GM23338 (cell line): ENCODE measurements around the gene SETDB1. TPM values are rescaled to one million over a fixed set of nuclear protein-coding genes. Genes with fewer than 3 reads are reported as not detected.

ENCODE experiments used
- ATAC-seq: fragments of 200-7000 bp; cut with Tn5 transposase; 3 replicates; pipeline ENCODE4 v1.9.1; 2020
- DNase-seq: peaks from one replicate; pipeline ENCODE4 v3.0.0-alpha.2; 2015; ENCODE audit warnings: low spot score
- H2AFZ ChIP-seq: fragments of 200-600 bp; sonication (generic); 2 replicates; pipeline ENCODE4 v1.8.0; 2016; ENCODE audit warnings: antibody characterized with exemption, mild to moderate bottlenecking, moderate library complexity
- H3F3A ChIP-seq: fragments of 200-600 bp; sonication (generic); replicated peaks from 2 replicates; pipeline ENCODE4 v1.8.0; 2017; ENCODE audit warnings: antibody characterized with exemption, mixed run types, low read depth
- H3K27ac ChIP-seq: fragments of 200-600 bp; sonication (generic); 2 replicates; pipeline ENCODE4 v1.6.1; 2016; ENCODE audit warnings: low read depth
- H3K27me3 ChIP-seq: fragments of 200-600 bp; sonication (generic); 2 replicates; pipeline ENCODE4 v1.8.0; 2016; ENCODE audit warnings: mild to moderate bottlenecking, mixed run types, moderate library complexity; ENCODE audit not compliant: insufficient read depth
- H3K36me3 ChIP-seq: fragments of 200-600 bp; sonication (generic); 2 replicates; pipeline ENCODE4 v1.8.0; 2016; ENCODE audit warnings: mild to moderate bottlenecking; ENCODE audit not compliant: insufficient read depth
- H3K4me1 ChIP-seq: fragments of 200-600 bp; sonication (generic); 2 replicates; pipeline ENCODE4 v1.8.0; 2016; ENCODE audit warnings: mild to moderate bottlenecking, moderate library complexity; ENCODE audit not compliant: insufficient read depth
- H3K4me2 ChIP-seq: fragments of 200-600 bp; sonication (generic); 2 replicates; pipeline ENCODE4 v1.7.1; 2017; ENCODE audit warnings: mixed run types
- H3K4me3 ChIP-seq: fragments of 200-600 bp; sonication (generic); 2 replicates; pipeline ENCODE4 v1.6.1; 2016; ENCODE audit warnings: mixed run types
- H3K79me2 ChIP-seq: fragments of 200-600 bp; sonication (generic); replicated peaks from 2 replicates; pipeline ENCODE4 v1.8.0; 2017; ENCODE audit warnings: mild to moderate bottlenecking; ENCODE audit not compliant: insufficient read depth
- H3K9me2 ChIP-seq: fragments of 200-600 bp; sonication (generic); 2 replicates; pipeline ENCODE4 v1.8.0; 2017; ENCODE audit not compliant: insufficient read depth
- H4K20me1 ChIP-seq: fragments of 200-600 bp; sonication (generic); replicated peaks from 2 replicates; pipeline ENCODE4 v1.8.0; 2017; ENCODE audit warnings: mild to moderate bottlenecking; ENCODE audit not compliant: insufficient read depth
- H3K27ac Mint-ChIP-seq: 2 replicates; pipeline ENCODE4 v1.8.0; 2020; ENCODE audit warnings: inconsistent platforms, mild to moderate bottlenecking, moderate library complexity, mixed read lengths
- H3K27me3 Mint-ChIP-seq: 3 replicates; pipeline ENCODE4 v1.8.0; 2022; ENCODE audit warnings: low read depth, mild to moderate bottlenecking, moderate library complexity, mixed read lengths, inconsistent platforms; ENCODE audit not compliant: insufficient read depth, poor library complexity
- H3K36me3 Mint-ChIP-seq: 3 replicates; pipeline ENCODE4 v1.8.0; 2021; ENCODE audit warnings: low read depth, mild to moderate bottlenecking, inconsistent platforms, moderate library complexity, mixed read lengths
- H3K4me1 Mint-ChIP-seq: 3 replicates; pipeline ENCODE4 v1.8.0; 2020; ENCODE audit warnings: mild to moderate bottlenecking, inconsistent platforms, mixed read lengths
- H3K4me3 Mint-ChIP-seq: 3 replicates; pipeline ENCODE4 v1.8.0; 2021; ENCODE audit warnings: moderate library complexity, mild to moderate bottlenecking, inconsistent platforms, mixed read lengths
- H3K9me3 Mint-ChIP-seq: 3 replicates; pipeline ENCODE4 v1.8.0; 2020; ENCODE audit warnings: moderate library complexity, mild to moderate bottlenecking, inconsistent platforms, mixed read lengths
- EZH2 ChIP-seq: fragments of 200-600 bp; sonication (generic); IDR thresholded peaks from one replicate; pipeline ENCODE4 v1.8.0; 2017; ENCODE audit warnings: antibody characterized with exemption, mild to moderate bottlenecking, low read depth; ENCODE audit not compliant: unreplicated experiment
- EZH2phosphoT487 ChIP-seq: fragments of 200-600 bp; sonication (generic); IDR thresholded peaks from one replicate; pipeline ENCODE4 v1.8.1; 2018; ENCODE audit warnings: antibody characterized with exemption; ENCODE audit not compliant: unreplicated experiment
- NANOG ChIP-seq: IDR thresholded peaks from 2 replicates; pipeline ENCODE4 v1.6.1; 2016; ENCODE audit warnings: antibody characterized with exemption, borderline replicate concordance
- POLR2AphosphoS5 ChIP-seq: IDR thresholded peaks from 2 replicates; pipeline ENCODE4 v1.6.1; 2016; ENCODE audit warnings: antibody characterized with exemption, low read depth
- STAT1 ChIP-seq: IDR thresholded peaks from one replicate; pipeline ENCODE4 v1.6.1; 2016; ENCODE audit warnings: antibody characterized with exemption; ENCODE audit not compliant: unreplicated experiment
- ZNF114 ChIP-seq: fragments of 250-450 bp; sonication (Bioruptor Pico); IDR thresholded peaks from 2 replicates; pipeline ENCODE4 v1.5.0; 2020; ENCODE audit warnings: mild to moderate bottlenecking, moderate library complexity
- ZNF331 ChIP-seq: fragments of 250-450 bp; sonication (Bioruptor Pico); IDR thresholded peaks from 2 replicates; pipeline ENCODE4 v1.5.0; 2020; ENCODE audit warnings: low read depth, mild to moderate bottlenecking, moderate library complexity
- polyA plus RNA-seq: library from polyadenylated mRNA; unstranded; fragments of >200 nt; fragmentation: Nextera tagmentation; extraction: Ambion mirVana; gene quantifications from 2 replicates; pipeline ENCODE4 v1.2.1, GENCODE V29; 2016
- total RNA-seq: library from RNA; depleted of rRNA; stranded (reverse); fragments of >200 nt; shearing (Covaris generic); gene quantifications from 2 replicates; pipeline ENCODE4 v1.2.3, GENCODE V29; 2014
- TF ChIP-seq, protein P1 (sequence below): IDR thresholded peaks from one replicate; pipeline ENCODE4 v1.6.1; 2018; ENCODE audit warnings: antibody characterized with exemption; ENCODE audit not compliant: unreplicated experiment
- TF ChIP-seq, protein P2 (sequence below): IDR thresholded peaks from 2 replicates; pipeline ENCODE4 v1.6.1; 2016; ENCODE audit warnings: antibody characterized with exemption
- TF ChIP-seq, protein P3 (sequence below), 2 experiments: fragments of 200-600 bp in 1 of 2; sonication (generic) in 1 of 2; conservative IDR thresholded peaks; 2 replicates each; pipeline versions ENCODE4 v1.5.1 to v1.6.1; 2016 to 2017; ENCODE audit warnings: antibody characterized with exemption in 2 of 2, low read depth in 2 of 2, mild to moderate bottlenecking in 2 of 2, moderate library complexity in 1 of 2

Gene SETDB1
- total and polyA plus RNA-seq, 2 experiments from 2014 or later = 16.9 to 47.4 TPM

DNA sequence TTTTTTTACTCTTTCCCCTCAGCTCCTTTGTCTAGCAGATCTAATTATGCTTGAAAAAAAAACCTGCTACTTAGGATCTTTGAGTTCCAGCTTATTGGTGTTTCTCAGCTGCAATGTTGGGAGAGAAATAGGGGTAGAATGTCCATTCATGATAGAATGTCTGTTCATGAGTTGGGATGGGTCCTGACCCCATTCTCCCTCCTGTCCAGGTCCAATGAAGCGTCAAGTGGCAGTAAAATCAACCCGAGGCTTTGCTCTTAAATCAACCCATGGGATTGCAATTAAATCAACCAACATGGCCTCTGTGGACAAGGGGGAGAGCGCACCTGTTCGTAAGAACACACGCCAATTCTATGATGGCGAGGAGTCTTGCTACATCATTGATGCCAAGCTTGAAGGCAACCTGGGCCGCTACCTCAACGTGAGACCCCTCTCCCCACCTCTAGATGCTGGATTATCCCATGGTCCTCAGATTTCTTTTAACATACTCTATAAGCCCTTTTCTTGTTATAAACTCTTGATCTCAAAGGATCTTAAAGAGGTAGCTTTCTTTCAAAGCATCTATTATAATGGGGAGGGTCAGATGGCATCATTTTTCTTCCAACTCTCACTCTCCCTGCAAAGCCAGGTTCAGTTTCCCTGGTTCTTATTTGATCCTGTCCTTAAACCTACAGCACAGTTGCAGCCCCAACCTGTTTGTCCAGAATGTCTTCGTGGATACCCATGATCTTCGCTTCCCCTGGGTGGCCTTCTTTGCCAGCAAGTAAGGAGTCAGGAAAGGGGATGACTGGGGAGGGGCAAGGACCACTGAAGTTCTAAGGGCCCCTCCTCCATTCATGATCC, 37.4 kb downstream of the SETDB1 start:
- H3F3A ChIP-seq = peaks cover 30% of the 10 kb centered on the region
- H3K4me1 ChIP-seq = no peaks in the 10 kb centered on the region; the same call in 1 of the 2 replicates
- no peaks in the 10 kb centered on the region for H3K9me2 ChIP-seq
- Mint-ChIP-seq H3K4me3 (no peak overlapping the region), H3K27me3 (peaks cover 12% of the 10 kb centered on the region), H3K9me3 (no peaks in the 10 kb centered on the region; the same call in 2 of the 3 replicates), H3K27ac (no peak overlapping the region), H3K36me3 (peaks cover 97% of the 10 kb centered on the region), H3K4me1 (peaks cover 4% of the 10 kb centered on the region; the same call in 1 of the 3 replicates)
- no peak; the same call in 1 of the 2 replicates for TF ChIP-seq POLR2AphosphoS5
- H2AFZ ChIP-seq = no peak overlapping the region
- H3K79me2 ChIP-seq = peaks cover 3% of the 10 kb centered on the region; the same call in 1 of the 2 replicates
- H3K27me3 ChIP-seq = no peaks in the 10 kb centered on the region
- H4K20me1 ChIP-seq = peaks cover 11% of the 10 kb centered on the region
- ATAC-seq = no peak
- H3K36me3 ChIP-seq = peaks cover 64% of the 10 kb centered on the region
- peak overlapping the region; percentile 66; the same call in 1 of the 2 replicates for H3K27ac ChIP-seq
- H3K4me3 ChIP-seq = no peak overlapping the region
- no peak for DNase-seq
- no peak overlapping the region for H3K4me2 ChIP-seq

DNA sequence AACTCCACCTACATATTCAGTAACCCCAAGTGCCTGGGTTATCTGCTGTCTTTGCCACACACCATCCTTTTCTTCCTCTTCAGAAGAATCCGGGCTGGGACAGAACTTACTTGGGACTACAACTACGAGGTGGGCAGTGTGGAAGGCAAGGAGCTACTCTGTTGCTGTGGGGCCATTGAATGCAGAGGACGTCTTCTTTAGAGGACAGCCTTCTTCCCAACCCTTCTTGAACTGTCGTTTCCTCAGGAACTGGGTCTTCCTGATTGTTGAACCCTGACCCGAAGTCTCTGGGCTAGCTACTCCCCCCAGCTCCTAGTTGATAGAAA, 38.0 kb downstream of the SETDB1 start:
- Histone ChIP-seq H3K4me1 (no peaks in the 10 kb centered on the region; the same call in 1 of the 2 replicates), H3K9me2 (no peaks in the 10 kb centered on the region), H2AFZ (no peak overlapping the region), H3K79me2 (peaks cover 9% of the 10 kb centered on the region; the same call in 1 of the 2 replicates), H4K20me1 (peaks cover 14% of the 10 kb centered on the region), H3K4me2 (no peak overlapping the region), H3K4me3 (no peak overlapping the region), H3K27me3 (no peaks in the 10 kb centered on the region), H3K36me3 (peaks cover 62% of the 10 kb centered on the region), H3K27ac (peak overlapping the region; percentile 66; the same call in 1 of the 2 replicates), H3F3A (peaks cover 34% of the 10 kb centered on the region)
- peaks cover 97% of the 10 kb centered on the region for H3K36me3 Mint-ChIP-seq
- no peak overlapping the region for H3K27ac Mint-ChIP-seq
- no peaks in the 10 kb centered on the region; the same call in 2 of the 3 replicates for H3K9me3 Mint-ChIP-seq
- peaks cover 8% of the 10 kb centered on the region; the same call in 1 of the 3 replicates for H3K4me1 Mint-ChIP-seq
- no peak overlapping the region for H3K4me3 Mint-ChIP-seq
- H3K27me3 Mint-ChIP-seq = peaks cover 15% of the 10 kb centered on the region
- DNase-seq (no peak), ATAC-seq (no peak)
- TF ChIP-seq ZNF114 (no peak), POLR2AphosphoS5 (no peak), ZNF331 (CRISPR knock-in tag) (no peak), EZH2phosphoT487 (no peak), STAT1 (no peak), NANOG (no peak), EZH2 (no peak)
- TF ChIP-seq, protein P1, sequence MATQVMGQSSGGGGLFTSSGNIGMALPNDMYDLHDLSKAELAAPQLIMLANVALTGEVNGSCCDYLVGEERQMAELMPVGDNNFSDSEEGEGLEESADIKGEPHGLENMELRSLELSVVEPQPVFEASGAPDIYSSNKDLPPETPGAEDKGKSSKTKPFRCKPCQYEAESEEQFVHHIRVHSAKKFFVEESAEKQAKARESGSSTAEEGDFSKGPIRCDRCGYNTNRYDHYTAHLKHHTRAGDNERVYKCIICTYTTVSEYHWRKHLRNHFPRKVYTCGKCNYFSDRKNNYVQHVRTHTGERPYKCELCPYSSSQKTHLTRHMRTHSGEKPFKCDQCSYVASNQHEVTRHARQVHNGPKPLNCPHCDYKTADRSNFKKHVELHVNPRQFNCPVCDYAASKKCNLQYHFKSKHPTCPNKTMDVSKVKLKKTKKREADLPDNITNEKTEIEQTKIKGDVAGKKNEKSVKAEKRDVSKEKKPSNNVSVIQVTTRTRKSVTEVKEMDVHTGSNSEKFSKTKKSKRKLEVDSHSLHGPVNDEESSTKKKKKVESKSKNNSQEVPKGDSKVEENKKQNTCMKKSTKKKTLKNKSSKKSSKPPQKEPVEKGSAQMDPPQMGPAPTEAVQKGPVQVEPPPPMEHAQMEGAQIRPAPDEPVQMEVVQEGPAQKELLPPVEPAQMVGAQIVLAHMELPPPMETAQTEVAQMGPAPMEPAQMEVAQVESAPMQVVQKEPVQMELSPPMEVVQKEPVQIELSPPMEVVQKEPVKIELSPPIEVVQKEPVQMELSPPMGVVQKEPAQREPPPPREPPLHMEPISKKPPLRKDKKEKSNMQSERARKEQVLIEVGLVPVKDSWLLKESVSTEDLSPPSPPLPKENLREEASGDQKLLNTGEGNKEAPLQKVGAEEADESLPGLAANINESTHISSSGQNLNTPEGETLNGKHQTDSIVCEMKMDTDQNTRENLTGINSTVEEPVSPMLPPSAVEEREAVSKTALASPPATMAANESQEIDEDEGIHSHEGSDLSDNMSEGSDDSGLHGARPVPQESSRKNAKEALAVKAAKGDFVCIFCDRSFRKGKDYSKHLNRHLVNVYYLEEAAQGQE = no peak
- TF ChIP-seq, protein P2, sequence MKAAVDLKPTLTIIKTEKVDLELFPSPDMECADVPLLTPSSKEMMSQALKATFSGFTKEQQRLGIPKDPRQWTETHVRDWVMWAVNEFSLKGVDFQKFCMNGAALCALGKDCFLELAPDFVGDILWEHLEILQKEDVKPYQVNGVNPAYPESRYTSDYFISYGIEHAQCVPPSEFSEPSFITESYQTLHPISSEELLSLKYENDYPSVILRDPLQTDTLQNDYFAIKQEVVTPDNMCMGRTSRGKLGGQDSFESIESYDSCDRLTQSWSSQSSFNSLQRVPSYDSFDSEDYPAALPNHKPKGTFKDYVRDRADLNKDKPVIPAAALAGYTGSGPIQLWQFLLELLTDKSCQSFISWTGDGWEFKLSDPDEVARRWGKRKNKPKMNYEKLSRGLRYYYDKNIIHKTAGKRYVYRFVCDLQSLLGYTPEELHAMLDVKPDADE = no peak
- TF ChIP-seq, protein P3, sequence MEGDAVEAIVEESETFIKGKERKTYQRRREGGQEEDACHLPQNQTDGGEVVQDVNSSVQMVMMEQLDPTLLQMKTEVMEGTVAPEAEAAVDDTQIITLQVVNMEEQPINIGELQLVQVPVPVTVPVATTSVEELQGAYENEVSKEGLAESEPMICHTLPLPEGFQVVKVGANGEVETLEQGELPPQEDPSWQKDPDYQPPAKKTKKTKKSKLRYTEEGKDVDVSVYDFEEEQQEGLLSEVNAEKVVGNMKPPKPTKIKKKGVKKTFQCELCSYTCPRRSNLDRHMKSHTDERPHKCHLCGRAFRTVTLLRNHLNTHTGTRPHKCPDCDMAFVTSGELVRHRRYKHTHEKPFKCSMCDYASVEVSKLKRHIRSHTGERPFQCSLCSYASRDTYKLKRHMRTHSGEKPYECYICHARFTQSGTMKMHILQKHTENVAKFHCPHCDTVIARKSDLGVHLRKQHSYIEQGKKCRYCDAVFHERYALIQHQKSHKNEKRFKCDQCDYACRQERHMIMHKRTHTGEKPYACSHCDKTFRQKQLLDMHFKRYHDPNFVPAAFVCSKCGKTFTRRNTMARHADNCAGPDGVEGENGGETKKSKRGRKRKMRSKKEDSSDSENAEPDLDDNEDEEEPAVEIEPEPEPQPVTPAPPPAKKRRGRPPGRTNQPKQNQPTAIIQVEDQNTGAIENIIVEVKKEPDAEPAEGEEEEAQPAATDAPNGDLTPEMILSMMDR (conservative IDR thresholded peaks at IDR 0.05; ENCODE audit: low read depth in 2 of 2) = no peak
